ENCODE results near the gene MTRF1. TPM values are rescaled to one million over a fixed set of nuclear protein-coding genes. Genes with fewer than 3 reads are reported as not detected.

MTRF1 gene
- total and polyA plus RNA-seq, 12 donors: 6.8 to 27.4 (median 17.7) TPM

- H3K4me3 ChIP-seq: no peak overlapping the region
- WGBS, 4 donors: 91 to 96% (median 92%) methylated on average over 7 of the region's 7 CpGs
- no peaks in the 10 kb centered on the region for H3K27me3 ChIP-seq
- H3K27ac ChIP-seq: no peak overlapping the region
- H3K36me3 ChIP-seq (replicated peaks in 1 of 2): no peaks in the 10 kb centered on the region
- H3K9me3 ChIP-seq (replicated peaks in 1 of 3): no peaks in the 10 kb centered on the region
- intact Hi-C loops (cut with DNase I): no loop called here
- DNase-seq: no peak
- H3K4me1 ChIP-seq (replicated peaks in 1 of 2): no peaks in the 10 kb centered on the region
- TF ChIP-seq POLR2A (IDR thresholded peaks at IDR 0.05) (no peak), CTCF (IDR thresholded peaks at IDR 0.05) (no peak)
Measured at GRCh38 chr13:41291246-41291645, 27.9 kb upstream of the MTRF1 start.

- no peak overlapping the region for H3K27ac ChIP-seq
Measured at GRCh38 chr13:41289463-41289881, 26.1 kb upstream of the MTRF1 start.

DNA sequence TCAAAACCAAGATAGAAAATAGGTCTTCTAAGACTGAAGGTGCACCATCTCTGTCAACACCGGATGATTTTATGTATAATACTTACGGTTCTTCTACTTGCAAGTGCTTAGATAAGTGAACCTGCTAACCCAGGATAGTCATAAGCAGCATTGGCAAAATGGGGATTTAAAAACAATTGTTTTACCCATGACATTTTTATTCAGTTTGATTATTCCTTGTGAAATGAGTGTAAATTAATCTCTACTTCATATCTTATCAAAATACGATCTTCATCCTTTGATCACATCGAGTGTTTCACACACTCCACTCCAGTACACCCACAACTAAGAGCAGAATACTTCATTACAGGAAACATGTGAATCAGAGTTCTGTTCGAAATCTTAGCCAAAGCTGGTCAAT, 23.0 kb upstream of the MTRF1 start:
- 79 to 86% (median 83%) methylated on average over 5 of the region's 5 CpGs for WGBS, 4 donors

More at GRCh38 chr13:41289463-41289881, 26.1 kb upstream of the MTRF1 start:
- 78 to 93% (median 82%) methylated on average over 3 to 10 of the region's 10 CpGs for WGBS, 4 donors
- Histone ChIP-seq H3K9me3 (replicated peaks in 1 of 3) (no peaks in the 10 kb centered on the region), H3K4me3 (no peak overlapping the region), H3K27me3 (no peaks in the 10 kb centered on the region), H3K36me3 (replicated peaks in 1 of 2) (no peaks in the 10 kb centered on the region), H3K4me1 (replicated peaks in 1 of 2) (no peaks in the 10 kb centered on the region)
- intact Hi-C loops (cut with DNase I): no loop called here
- TF ChIP-seq CTCF (IDR thresholded peaks at IDR 0.05) (no peak), POLR2A (IDR thresholded peaks at IDR 0.05) (no peak)
- DNase-seq: no peak

DNA sequence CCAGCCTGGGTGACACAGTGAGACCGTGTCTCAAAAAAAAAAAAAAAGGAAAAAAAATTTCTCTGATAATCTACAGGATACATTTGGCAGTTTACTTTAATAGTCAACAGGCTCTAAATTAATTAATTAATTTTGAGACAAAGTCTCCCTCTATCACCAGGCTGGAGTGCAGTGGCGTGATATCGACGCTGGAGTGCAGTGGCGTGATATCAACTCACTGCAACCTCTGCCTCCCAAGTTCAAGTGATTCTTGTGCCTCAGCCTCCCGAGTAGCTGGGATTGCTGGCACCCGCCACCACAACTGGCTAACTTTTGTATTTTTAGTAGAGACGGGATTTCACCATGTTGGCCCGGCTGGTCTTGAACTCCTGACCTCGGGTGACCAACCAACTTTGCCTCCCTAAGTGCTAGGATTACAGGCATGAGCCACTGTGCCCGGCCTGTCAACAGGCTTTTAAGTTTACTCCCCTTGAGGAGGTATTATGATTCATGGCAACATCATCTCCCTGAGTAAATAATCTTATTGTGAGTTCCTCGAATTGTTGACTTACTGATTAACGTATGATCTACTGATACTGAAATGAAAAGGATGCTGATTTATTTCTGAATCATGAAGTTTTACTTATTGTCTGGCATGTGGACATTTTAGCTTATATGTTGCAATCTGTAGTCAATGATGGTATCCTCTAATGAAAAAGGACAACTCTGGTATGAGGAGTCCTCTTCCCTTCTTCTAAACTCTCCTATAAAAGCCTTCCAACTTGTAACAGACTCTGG, 21.3 kb upstream of the MTRF1 start:
- H3K27ac ChIP-seq: no peak overlapping the region
- no peaks in the 10 kb centered on the region for H3K4me1 ChIP-seq (replicated peaks in 1 of 2)
- no peaks in the 10 kb centered on the region for H3K36me3 ChIP-seq (replicated peaks in 1 of 2)
- no peaks in the 10 kb centered on the region for H3K9me3 ChIP-seq (replicated peaks in 1 of 3)
- no peak for DNase-seq
- H3K4me3 ChIP-seq: no peak overlapping the region
- TF ChIP-seq CTCF (IDR thresholded peaks at IDR 0.05): no peak
- no peak for TF ChIP-seq POLR2A (IDR thresholded peaks at IDR 0.05)
- H3K27me3 ChIP-seq: no peaks in the 10 kb centered on the region
- WGBS, 4 donors: 85 to 92% (median 90%) methylated on average over 13 of the region's 13 CpGs
- intact Hi-C loops (cut with DNase I): no loop called here

More for the DNA sequence above, 23.0 kb upstream of the MTRF1 start:
- Histone ChIP-seq H3K36me3 (replicated peaks in 1 of 2) (no peaks in the 10 kb centered on the region), H3K4me1 (replicated peaks in 1 of 2) (no peaks in the 10 kb centered on the region), H3K9me3 (replicated peaks in 1 of 3) (no peaks in the 10 kb centered on the region), H3K27me3 (no peaks in the 10 kb centered on the region), H3K4me3 (no peak overlapping the region), H3K27ac (no peak overlapping the region)
- DNase-seq: no peak
- intact Hi-C loops (cut with DNase I): no loop called here
- no peak for TF ChIP-seq CTCF (IDR thresholded peaks at IDR 0.05)
- no peak for TF ChIP-seq POLR2A (IDR thresholded peaks at IDR 0.05)
